K562 treated with DMSO at 1 percent for 24 hours (cell line): ENCODE measurements around the gene CES3. TPM values are rescaled to one million over a fixed set of nuclear protein-coding genes. Genes with fewer than 3 reads are reported as not detected.

Experiments used
- total RNA-seq: library from RNA; unstranded; fragments of 300-600 nt; gene quantifications from 2 replicates; pipeline ENCODE4 v1.2.3, GENCODE V29; 2022; ENCODE audit warnings: low read depth; ENCODE audit not compliant: insufficient read depth

Gene CES3
- 1.00 and 1.3 TPM in 2 replicates for total RNA-seq

GRCh38 chr16:66961065-66961744 is at the start of gene CES3:
Gene CES3, plus strand, starts transcription at chr16:66961266. Its CDS starts 42 bp downstream, at chr16:66961308.

DNA sequence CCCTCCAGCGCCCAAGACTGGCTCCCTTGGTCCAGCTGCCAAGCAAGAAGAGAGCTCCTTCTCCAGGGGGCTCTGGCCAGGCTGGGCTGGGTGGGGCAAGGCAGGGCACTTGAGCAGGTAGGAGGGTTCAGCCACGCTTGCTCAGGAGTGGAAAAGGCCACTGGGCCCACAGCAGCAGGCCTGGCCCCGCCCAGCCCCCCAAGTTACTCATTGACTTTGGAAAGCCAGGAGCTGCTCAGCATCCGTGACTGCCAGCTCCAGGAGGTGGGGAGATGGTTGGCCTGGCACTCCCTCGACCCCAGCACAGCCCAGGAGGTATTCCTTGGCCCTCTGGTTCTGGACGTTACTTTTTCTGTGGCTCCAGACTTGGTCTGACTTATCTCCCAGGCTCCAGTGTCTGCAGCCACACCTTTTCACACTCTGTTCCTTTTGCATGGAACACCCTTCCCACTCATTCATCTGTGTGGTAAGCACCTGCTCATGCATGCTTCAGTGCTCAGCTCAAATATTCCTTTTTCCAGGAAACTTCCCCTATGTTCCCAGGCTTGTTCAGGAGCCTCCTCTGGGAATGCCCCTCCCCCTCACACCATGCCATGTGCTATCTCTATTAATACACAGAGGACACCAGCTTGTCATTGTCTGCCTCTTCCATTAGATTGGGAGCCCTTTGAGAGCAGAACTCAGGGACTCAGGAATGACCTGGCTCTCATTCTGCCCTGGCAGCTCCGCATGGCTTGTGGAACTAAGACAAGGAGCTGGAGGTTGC is 42.1 kb upstream of the CES3 start, which contains the start of gene CDH16:
Gene CDH16, minus strand, starts transcription at position 83 of the 766 bp plus-strand sequence. CDS start 820 bp downstream, outside the sequence.

DNA sequence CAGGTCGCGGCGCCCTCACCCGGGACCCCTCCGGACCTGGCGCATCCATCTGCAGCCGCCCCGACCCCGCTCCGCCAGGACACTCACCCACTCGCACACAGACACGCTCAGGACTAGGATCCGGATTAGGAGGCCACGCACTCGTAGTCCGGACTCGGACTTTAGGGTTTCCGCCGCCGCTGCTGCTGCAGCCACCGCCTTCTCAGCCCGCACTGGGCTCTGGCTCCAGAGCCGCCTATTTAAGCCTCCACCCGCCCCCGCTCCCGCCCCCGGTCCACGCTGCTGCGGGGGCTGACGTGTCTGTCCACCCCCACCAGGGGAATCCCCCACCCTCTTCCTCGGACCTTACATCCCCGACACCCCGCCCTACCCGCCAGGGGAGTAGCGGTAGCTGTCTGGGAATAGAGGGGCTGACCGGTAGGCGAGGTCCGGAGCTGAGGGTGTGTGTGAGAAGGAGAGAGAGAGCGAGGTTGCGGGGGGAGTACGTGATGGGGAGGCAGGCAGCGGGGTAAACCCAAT is 35.7 kb upstream of the CES3 start, which contains the start of gene RRAD:
Gene RRAD, minus strand, starts transcription at position 214 of the 519 bp plus-strand sequence. CDS start 356 bp downstream, outside the sequence.

DNA sequence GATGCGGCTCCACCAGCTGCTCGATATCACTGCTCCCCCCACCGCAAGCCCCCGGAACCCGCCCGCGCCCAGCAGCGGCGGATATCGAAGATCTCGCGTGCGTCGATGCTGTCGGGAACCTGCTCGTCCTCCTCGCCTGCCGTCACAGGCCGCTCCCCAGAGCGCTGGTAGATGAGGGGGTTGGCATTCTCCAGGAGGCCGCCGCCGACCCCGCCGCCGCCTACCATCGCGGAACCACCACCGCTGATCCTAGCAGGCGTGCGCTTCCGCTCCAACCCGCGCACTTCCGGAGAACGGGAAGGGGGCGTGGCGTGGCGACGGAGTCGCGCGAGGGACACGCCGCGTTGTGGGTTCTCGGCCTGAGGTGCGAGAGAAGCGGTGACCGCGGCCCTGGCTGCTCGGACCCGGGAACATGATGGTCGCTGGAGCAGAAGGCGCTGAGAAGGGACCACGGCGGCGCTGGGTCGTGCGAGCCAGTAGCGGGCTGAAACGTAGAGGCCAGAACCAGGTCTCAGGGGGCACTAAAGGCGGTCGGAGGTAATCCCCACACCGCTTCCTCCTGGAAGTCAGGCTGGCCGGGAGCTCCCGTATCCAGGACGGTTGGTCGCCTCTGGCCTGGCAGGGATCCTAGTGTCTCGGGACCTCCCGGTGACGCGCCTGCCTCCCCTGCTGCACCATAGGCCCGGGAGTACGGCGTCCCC is 26.8 kb upstream of the CES3 start, which contains the start of gene CIAO2B:
Gene CIAO2B, minus strand, starts transcription at position 265 of the 701 bp plus-strand sequence. Its CDS starts 38 bp downstream, at position 227.

GRCh38 chr16:66935314-66936011 is 25.6 kb upstream of the CES3 start, which contains the start of gene CES2:
Gene CES2, plus strand, starts transcription at chr16:66935516. Its CDS starts 120 bp downstream, at chr16:66935636.

GRCh38 chr16:66988197-66988788 is 27.2 kb downstream of the CES3 start, which contains the start of gene CES4A:
Gene CES4A, plus strand, starts transcription at chr16:66988589. Its CDS starts 184 bp downstream, at chr16:66988773.

Other genes starting within 250 kb of the CES3 start
- 21.9 and 24.1 TPM in 2 replicates for gene DYNC1LI2, start 209.7 kb upstream of the CES3 start, total RNA-seq
- gene TERB1, start 159.7 kb upstream of the CES3 start, total RNA-seq = not detected in 2 replicates
- 53.3 and 63.5 TPM in 2 replicates for gene NAE1, start 130.3 kb upstream of the CES3 start, total RNA-seq
- gene CA7, start 116.9 kb upstream of the CES3 start, total RNA-seq = not detected in 2 replicates
- gene PDP2, start 80.8 kb upstream of the CES3 start, total RNA-seq = 6.1 and 7.6 TPM in 2 replicates
- not detected in 2 replicates for gene CDH16, start 42.4 kb upstream of the CES3 start, total RNA-seq
- 8.4 and 10.3 TPM in 2 replicates for gene RRAD, start 35.7 kb upstream of the CES3 start, total RNA-seq
- gene CIAO2B, start 26.9 kb upstream of the CES3 start, total RNA-seq = 267 and 312 TPM in 2 replicates
- gene CES2, start 25.8 kb upstream of the CES3 start, total RNA-seq = 28.3 and 28.7 TPM in 2 replicates
- not detected in 2 replicates for gene CES4A, start 27.3 kb downstream of the CES3 start, total RNA-seq
- gene CBFB, start 67.9 kb downstream of the CES3 start, total RNA-seq = 74.8 and 77.4 TPM in 2 replicates
- gene PHAF1, start 148.7 kb downstream of the CES3 start, total RNA-seq = 9.1 and 12.1 TPM in 2 replicates
- 8.1 and 8.9 TPM in 2 replicates for gene B3GNT9, start 189.7 kb downstream of the CES3 start, total RNA-seq
- gene TRADD, start 198.6 kb downstream of the CES3 start, total RNA-seq = 65.4 and 73.5 TPM in 2 replicates
- 20.0 and 26.4 TPM in 2 replicates for gene FBXL8, start 198.7 kb downstream of the CES3 start, total RNA-seq
- gene HSF4, start 203.5 kb downstream of the CES3 start, total RNA-seq = 16.5 and 21.1 TPM in 2 replicates
- 23.2 and 28.7 TPM in 2 replicates for gene NOL3, start 209.3 kb downstream of the CES3 start, total RNA-seq
- gene MATCAP1, start 222.7 kb downstream of the CES3 start, total RNA-seq = 27.3 and 27.5 TPM in 2 replicates
- gene EXOC3L1, start 228.9 kb downstream of the CES3 start, total RNA-seq = 0.37 TPM in 1 of 2 replicates, not detected in the other
- 92.4 and 95.4 TPM in 2 replicates for gene E2F4, start 230.9 kb downstream of the CES3 start, total RNA-seq
- gene ELMO3, start 237.9 kb downstream of the CES3 start, total RNA-seq = 3.3 and 4.0 TPM in 2 replicates